Smooth muscle cell (in vitro differentiated cells): ENCODE measurements around the gene NR1D1. TPM values are rescaled to one million over a fixed set of nuclear protein-coding genes. Genes with fewer than 3 reads are reported as not detected.
A peak's percentile ranks its signal among the peaks of the same experiment; 100 is the strongest.
"Not testable (repeated sequence)": the region's sequence is repeated elsewhere in the genome, so short reads cannot be mapped to it uniquely, and the experiment has no call there.

Experiments used
- DNase-seq: peaks from one replicate; lab custom pipeline; 2025; ENCODE audit not compliant: unreplicated experiment; lab: John Stamatoyannopoulos, UW
- H2AFZ ChIP-seq: fragments of 200-600 bp; sonication (generic); 2 replicates; pipeline ENCODE4 v1.6.0; 2016; ENCODE audit warnings: antibody characterized with exemption, low read depth, mild to moderate bottlenecking
- H3F3A ChIP-seq: fragments of 200-600 bp; sonication (generic); 2 replicates; pipeline ENCODE4 v1.6.0; 2017; ENCODE audit warnings: antibody characterized with exemption, low read depth
- H3K27ac ChIP-seq: fragments of 200-600 bp; sonication (generic); 2 replicates; pipeline ENCODE4 v1.5.1; 2016; ENCODE audit warnings: low read depth, mild to moderate bottlenecking
- H3K27me3 ChIP-seq: fragments of 200-600 bp; sonication (generic); 2 replicates; pipeline ENCODE4 v1.6.1; 2016; ENCODE audit warnings: low read depth, mild to moderate bottlenecking
- H3K36me3 ChIP-seq: fragments of 200-600 bp; sonication (generic); 2 replicates; pipeline ENCODE4 v1.5.1; 2016; ENCODE audit warnings: low read depth
- H3K4me1 ChIP-seq: fragments of 200-600 bp; sonication (generic); 2 replicates; pipeline ENCODE4 v1.5.1; 2016; ENCODE audit warnings: low read depth
- H3K4me2 ChIP-seq: fragments of 200-600 bp; sonication (generic); 2 replicates; pipeline ENCODE4 v1.6.0; 2016; ENCODE audit warnings: mild to moderate bottlenecking
- H3K4me3 ChIP-seq: fragments of 200-600 bp; sonication (generic); 2 replicates; pipeline ENCODE4 v1.5.1; 2016; ENCODE audit warnings: mild to moderate bottlenecking
- H3K79me2 ChIP-seq: fragments of 200-600 bp; sonication (generic); 2 replicates; pipeline ENCODE4 v1.6.0; 2016; ENCODE audit warnings: low read depth, mild to moderate bottlenecking
- H3K9ac ChIP-seq: fragments of 200-600 bp; sonication (generic); 2 replicates; pipeline ENCODE4 v1.6.0; 2016; ENCODE audit warnings: low read depth
- H3K9me3 ChIP-seq: fragments of 200-600 bp; sonication (generic); replicated peaks from 2 replicates; pipeline ENCODE4 v1.5.1; 2016; ENCODE audit warnings: low read depth
- H4K20me1 ChIP-seq: fragments of 200-600 bp; sonication (generic); 2 replicates; pipeline ENCODE4 v1.6.0; 2016; ENCODE audit warnings: low read depth
- WGBS: methylation state at CpG from one replicate; pipeline ENCODE4 v1.1.7; 2016; ENCODE audit warnings: low lambda C conversion rate; 5-methylcytosine and 5-hydroxymethylcytosine counted together
- polyA plus RNA-seq: library from polyadenylated mRNA; unstranded; fragments of >200 nt; fragmentation: Nextera tagmentation; extraction: Ambion mirVana; gene quantifications from 2 replicates; pipeline ENCODE4 v1.2.1, GENCODE V29; 2016
- total RNA-seq: library from RNA; depleted of rRNA; stranded (reverse); fragments of >200 nt; gene quantifications from 2 replicates; pipeline ENCODE4 v1.2.3, GENCODE V29; 2014
- TF ChIP-seq, protein P1 (sequence below): fragments of 200-600 bp; sonication (generic); IDR thresholded peaks from 2 replicates; pipeline ENCODE4 v1.5.1; 2017; ENCODE audit warnings: borderline replicate concordance, mild to moderate bottlenecking, antibody characterized with exemption; ENCODE audit not compliant: insufficient read depth, poor library complexity, severe bottlenecking

NR1D1 gene
- total RNA-seq (6.0 and 12.5 TPM in 2 replicates), polyA plus RNA-seq (18.4 and 19.5 TPM in 2 replicates)

DNA sequence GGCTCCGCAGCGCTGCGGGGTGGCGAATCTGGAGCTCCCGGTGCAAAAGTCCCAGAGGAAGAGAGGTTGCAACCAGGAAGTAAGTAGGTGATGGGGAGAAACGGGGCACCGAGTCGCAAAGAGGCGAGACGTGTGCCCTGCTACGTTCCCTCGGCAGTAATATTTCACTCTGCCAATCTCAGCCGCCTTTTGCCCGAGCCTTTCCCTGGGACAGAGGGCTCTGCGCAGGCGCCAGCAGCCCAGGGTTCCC lies at the start of gene NR1D1:
Gene NR1D1, minus strand, starts transcription at position 171 of the 250 bp plus-strand sequence. CDS start 495 bp downstream, outside the sequence.
- H3K9ac ChIP-seq: peak within 1 kb of the TSS; percentile 97
- H3K4me2 ChIP-seq: peak within 1 kb of the TSS; percentile 97
- H3K9me3 ChIP-seq: no peaks in the 10 kb centered on the region
- peaks cover 12% of the 10 kb centered on the region for H4K20me1 ChIP-seq
- no peak for DNase-seq
- TF ChIP-seq, protein P1, sequence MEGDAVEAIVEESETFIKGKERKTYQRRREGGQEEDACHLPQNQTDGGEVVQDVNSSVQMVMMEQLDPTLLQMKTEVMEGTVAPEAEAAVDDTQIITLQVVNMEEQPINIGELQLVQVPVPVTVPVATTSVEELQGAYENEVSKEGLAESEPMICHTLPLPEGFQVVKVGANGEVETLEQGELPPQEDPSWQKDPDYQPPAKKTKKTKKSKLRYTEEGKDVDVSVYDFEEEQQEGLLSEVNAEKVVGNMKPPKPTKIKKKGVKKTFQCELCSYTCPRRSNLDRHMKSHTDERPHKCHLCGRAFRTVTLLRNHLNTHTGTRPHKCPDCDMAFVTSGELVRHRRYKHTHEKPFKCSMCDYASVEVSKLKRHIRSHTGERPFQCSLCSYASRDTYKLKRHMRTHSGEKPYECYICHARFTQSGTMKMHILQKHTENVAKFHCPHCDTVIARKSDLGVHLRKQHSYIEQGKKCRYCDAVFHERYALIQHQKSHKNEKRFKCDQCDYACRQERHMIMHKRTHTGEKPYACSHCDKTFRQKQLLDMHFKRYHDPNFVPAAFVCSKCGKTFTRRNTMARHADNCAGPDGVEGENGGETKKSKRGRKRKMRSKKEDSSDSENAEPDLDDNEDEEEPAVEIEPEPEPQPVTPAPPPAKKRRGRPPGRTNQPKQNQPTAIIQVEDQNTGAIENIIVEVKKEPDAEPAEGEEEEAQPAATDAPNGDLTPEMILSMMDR: no peak
- H3K36me3 ChIP-seq: no peaks in the 10 kb centered on the region
- H3K4me1 ChIP-seq: peaks cover 15% of the 10 kb centered on the region
- 0% methylated on average over 14 of the region's 16 CpGs for WGBS
- H3K4me3 ChIP-seq: peak within 1 kb of the TSS; percentile 84
- no peak within 1 kb of the TSS for H2AFZ ChIP-seq
- peak within 1 kb of the TSS; percentile 98 for H3K27ac ChIP-seq
- no peaks in the 10 kb centered on the region for H3K27me3 ChIP-seq
- H3F3A ChIP-seq: peaks cover 7% of the 10 kb centered on the region
- peaks cover 4% of the 10 kb centered on the region for H3K79me2 ChIP-seq

DNA sequence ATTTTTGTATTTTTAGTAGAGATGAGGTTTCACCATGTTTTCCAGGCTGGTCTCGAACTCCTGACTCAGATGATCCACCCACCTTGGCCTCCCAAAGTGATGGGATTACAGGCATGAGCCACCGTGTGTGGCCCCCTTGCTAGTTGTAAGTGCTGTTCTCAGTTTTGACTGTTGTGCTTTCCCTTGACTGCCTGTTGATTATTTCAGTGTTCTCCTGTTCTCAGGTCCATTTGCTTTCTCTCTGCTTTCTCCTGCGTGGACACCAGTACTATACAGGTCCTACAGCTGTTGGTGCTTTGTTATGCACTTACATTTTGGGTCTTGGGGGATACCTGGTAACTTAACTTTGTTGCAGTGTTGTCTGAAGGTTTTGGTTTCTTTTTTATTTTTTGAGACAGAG lies 48.1 kb upstream of the NR1D1 start:
- Histone ChIP-seq H3K4me3 (no peak overlapping the region), H3F3A (no peaks in the 10 kb centered on the region), H3K27ac (no peak overlapping the region), H3K9me3 (no peaks in the 10 kb centered on the region), H4K20me1 (peaks cover 64% of the 10 kb centered on the region), H3K27me3 (no peaks in the 10 kb centered on the region), H2AFZ (no peak overlapping the region), H3K4me1 (no peaks in the 10 kb centered on the region), H3K9ac (no peak overlapping the region), H3K36me3 (peaks cover 12% of the 10 kb centered on the region), H3K4me2 (no peak overlapping the region), H3K79me2 (peaks cover 87% of the 10 kb centered on the region)
- TF ChIP-seq, protein P1: no peak
- 98% methylated on average over 3 of the region's 3 CpGs for WGBS
- DNase-seq: no peak

DNA sequence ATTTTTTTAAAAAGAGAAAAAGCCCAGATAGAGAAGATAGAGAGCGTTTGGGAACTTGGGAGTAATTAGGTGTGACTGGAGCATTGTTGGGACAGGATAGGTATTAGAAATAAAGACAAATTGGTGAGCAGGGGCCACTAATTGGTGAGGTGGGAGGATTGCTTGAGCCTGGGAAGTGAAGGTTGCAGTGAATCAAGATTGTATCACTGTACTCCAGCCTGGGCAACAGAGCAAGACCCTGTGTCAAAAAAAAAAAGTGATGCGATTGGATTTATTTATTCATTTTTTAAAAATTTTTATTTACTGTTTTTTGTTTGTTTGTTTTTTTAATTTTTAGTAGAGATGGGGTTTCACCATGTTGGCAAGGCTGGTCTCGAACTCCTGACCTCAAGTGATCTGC lies 45.1 kb upstream of the NR1D1 start:
- Histone ChIP-seq H3K27ac (no peak overlapping the region), H3K4me1 (peaks cover 8% of the 10 kb centered on the region), H3K9ac (no peak overlapping the region), H3K9me3 (no peaks in the 10 kb centered on the region), H3K4me3 (no peak overlapping the region), H4K20me1 (peaks cover 35% of the 10 kb centered on the region), H3K36me3 (peaks cover 8% of the 10 kb centered on the region), H2AFZ (no peak overlapping the region), H3K4me2 (no peak overlapping the region), H3F3A (no peaks in the 10 kb centered on the region), H3K27me3 (no peaks in the 10 kb centered on the region), H3K79me2 (peaks cover 88% of the 10 kb centered on the region)
- 96% methylated on average over 3 of the region's 3 CpGs for WGBS
- TF ChIP-seq, protein P1: no peak
- DNase-seq: no peak

DNA sequence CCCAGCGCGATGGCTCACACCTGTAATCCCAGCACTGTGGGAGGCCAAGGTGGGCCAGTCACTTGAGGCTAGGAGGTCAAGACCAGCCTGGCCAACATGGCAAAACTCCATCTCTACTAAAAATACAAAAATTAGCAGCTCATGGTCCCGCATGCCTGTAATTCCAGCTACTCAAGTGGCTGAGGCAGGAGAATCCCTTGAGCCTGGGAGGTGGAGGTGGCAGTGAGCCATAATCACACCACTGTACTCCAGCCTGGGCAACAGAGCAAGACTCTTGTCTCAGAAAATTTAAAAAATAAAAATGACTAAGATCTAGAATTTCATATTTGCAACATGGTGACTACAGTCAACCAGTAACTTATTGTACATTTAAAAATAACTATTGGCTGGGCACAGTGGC lies 42.8 kb upstream of the NR1D1 start:
- not testable (repeated sequence) for H3K9ac ChIP-seq, H3K27me3 ChIP-seq, H3K27ac ChIP-seq, H3K4me3 ChIP-seq, H3F3A ChIP-seq, H3K36me3 ChIP-seq, H3K9me3 ChIP-seq, H3K4me2 ChIP-seq, H3K4me1 ChIP-seq, DNase-seq, H2AFZ ChIP-seq
- 100% methylated on average over 3 of the region's 3 CpGs for WGBS
- peaks cover 12% of the 10 kb centered on the region for H4K20me1 ChIP-seq
- peaks cover 65% of the 10 kb centered on the region for H3K79me2 ChIP-seq
